Stimulated activated CD4-positive, alpha-beta T cell treated with anti-CD3 and anti-CD28 coated beads, Interleukin-15, amount 100 ng/mL, for 1 hour (primary cell): ENCODE measurements around the gene RAB42.
"Not testable (repeated sequence)": the region's sequence is repeated elsewhere in the genome, so short reads cannot be mapped to it uniquely, and the experiment has no call there.

Experiments used
- DNase-seq, 2 donors: peaks; one replicate each; pipeline ENCODE4 v3.0.0-alpha.2; 2020; ENCODE audit warnings: low read depth in 1 of 2, low spot score in 1 of 2

The RAB42 gene

GRCh38 chr1:28582248-28582615 lies 9.8 kb upstream of the RAB42 start:
- DNase-seq, result no peak

- DNase-seq, result not testable (repeated sequence)
Observed at GRCh38 chr1:28586585-28587391, 5.3 kb upstream of the RAB42 start.

- no peak for DNase-seq
Observed at GRCh38 chr1:28592321-28593071, 431 bp downstream of the RAB42 start.

GRCh38 chr1:28593988-28594356 lies 1.9 kb downstream of the RAB42 start:
- not testable (repeated sequence) for DNase-seq

- not testable (repeated sequence) for DNase-seq
Observed at GRCh38 chr1:28594686-28595411, 2.8 kb downstream of the RAB42 start.

GRCh38 chr1:28595412-28596191 lies 3.5 kb downstream of the RAB42 start:
- DNase-seq, result no peak

- DNase-seq, result not testable (repeated sequence)
Observed at GRCh38 chr1:28596276-28596675, 4.2 kb downstream of the RAB42 start.

GRCh38 chr1:28601696-28602095 lies 9.6 kb downstream of the RAB42 start:
- DNase-seq, result no peak

GRCh38 chr1:28602536-28603439 lies 10.7 kb downstream of the RAB42 start:
- DNase-seq, result no peak

- no peak for DNase-seq
Observed at GRCh38 chr1:28604411-28604810, 12.3 kb downstream of the RAB42 start.

- DNase-seq, result no peak
Observed at GRCh38 chr1:28604962-28605361, 12.9 kb downstream of the RAB42 start.

GRCh38 chr1:28606771-28607170 lies 14.7 kb downstream of the RAB42 start:
- no peak for DNase-seq

- no peak for DNase-seq
Observed at GRCh38 chr1:28613175-28613574, 21.1 kb downstream of the RAB42 start.

- no peak for DNase-seq
Observed at GRCh38 chr1:28631713-28632112, 39.6 kb downstream of the RAB42 start.

- no peak for DNase-seq
Observed at GRCh38 chr1:28632560-28632959, 40.5 kb downstream of the RAB42 start.

- DNase-seq, result no peak
Observed at GRCh38 chr1:28640766-28641165, 48.7 kb downstream of the RAB42 start.

- DNase-seq, result no peak
Observed at GRCh38 chr1:28642056-28642846, 50.2 kb downstream of the RAB42 start.

- peak; percentile 87 to 93 for DNase-seq
Observed at GRCh38 chr1:28642847-28643635, 51.0 kb downstream of the RAB42 start, which contains the start of gene TAF12. TSS of gene TAF12 (minus strand) at chr1:28643067. CDS start at chr1:28622081, 20,986 bp downstream.
